Rectal smooth muscle tissue (tissue), 1 donor: Measurements from ENCODE around the gene NETO2.
"Not testable (repeated sequence)": the region's sequence is repeated elsewhere in the genome, so short reads cannot be mapped to it uniquely, and the experiment has no call there.

Experiments used
- H3K27ac ChIP-seq: one replicate; pipeline ENCODE4 v1.7.0; 2013; ENCODE audit warnings: low read depth, low read length, inconsistent platforms
- H3K27me3 ChIP-seq: one replicate; pipeline ENCODE4 v1.7.0; 2013; ENCODE audit warnings: low read length; ENCODE audit not compliant: control insufficient read depth, insufficient read depth
- H3K36me3 ChIP-seq: one replicate; pipeline ENCODE4 v1.7.0; 2013; ENCODE audit warnings: low read length; ENCODE audit not compliant: control insufficient read depth, insufficient read depth
- H3K4me1 ChIP-seq: one replicate; pipeline ENCODE4 v1.7.0; 2013; ENCODE audit warnings: low read length; ENCODE audit not compliant: control insufficient read depth, insufficient read depth
- H3K4me3 ChIP-seq: one replicate; pipeline ENCODE4 v1.7.0; 2013; ENCODE audit warnings: low read length
- H3K9ac ChIP-seq: one replicate; pipeline ENCODE4 v1.7.0; 2013; ENCODE audit warnings: low read length

The NETO2 gene

DNA sequence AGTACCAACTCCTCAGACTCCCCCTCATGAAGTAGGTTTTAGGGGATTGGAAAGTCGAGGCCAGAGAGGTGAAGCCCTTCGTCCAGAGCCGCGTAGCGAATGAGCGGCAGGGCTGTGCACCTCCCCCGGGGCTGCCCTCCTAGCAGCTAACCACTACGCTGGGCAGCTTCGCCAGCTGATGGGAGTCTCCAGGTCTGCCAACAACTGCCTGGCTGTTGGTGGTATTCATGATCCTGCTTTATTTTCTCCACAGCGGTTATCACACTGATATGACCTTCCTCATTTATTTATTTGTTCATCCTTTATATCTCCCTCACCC is 773 bp upstream of the NETO2 start:
- Histone ChIP-seq H3K27ac (no peak overlapping the region), H3K4me3 (peak overlapping the region; percentile 61), H3K36me3 (no peaks in the 10 kb centered on the region), H3K9ac (no peak overlapping the region), H3K27me3 (peaks cover 8% of the 10 kb centered on the region), H3K4me1 (peaks cover 6% of the 10 kb centered on the region)

DNA sequence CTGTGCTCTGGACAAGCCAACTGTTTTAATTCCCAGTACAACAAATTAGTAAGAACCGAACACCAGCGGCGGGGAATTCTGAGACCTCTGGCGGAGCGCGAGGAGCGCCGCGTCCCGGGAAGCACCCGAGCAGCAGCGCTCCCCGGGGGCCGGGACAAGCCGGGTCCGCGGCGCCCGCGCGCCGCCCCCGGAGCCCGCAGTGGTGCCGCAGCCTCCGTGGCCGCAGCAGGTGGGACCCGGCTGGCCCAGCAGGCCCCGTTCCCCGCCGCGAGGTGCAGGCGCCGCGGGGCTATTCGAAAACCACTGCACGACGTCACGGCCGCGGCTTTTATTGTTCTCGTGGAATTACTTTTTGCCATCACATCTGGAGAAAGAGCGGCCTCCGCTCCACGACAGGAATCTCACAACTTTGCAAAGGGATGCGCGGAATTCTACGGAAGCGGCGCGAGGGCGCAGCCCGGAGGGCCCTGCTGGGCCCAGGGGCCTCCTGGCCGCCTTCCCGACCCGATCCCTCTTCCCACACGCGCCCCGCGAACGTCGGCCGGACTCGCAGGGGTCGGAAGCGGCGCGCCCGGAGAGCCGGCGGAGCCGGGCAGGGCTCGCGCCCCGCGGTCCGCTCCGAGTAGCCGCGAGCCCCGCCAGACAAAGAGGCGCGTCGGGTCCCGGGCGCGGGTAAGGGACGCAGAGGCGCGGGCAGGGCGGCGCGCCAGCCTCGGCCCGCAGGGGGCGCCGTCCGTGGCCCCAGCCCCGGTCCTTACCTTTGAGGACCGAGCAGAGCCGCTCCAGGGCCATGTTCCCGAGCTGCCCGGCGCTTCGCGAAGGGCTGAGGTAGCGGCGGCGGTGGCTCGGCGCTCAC is 696 bp downstream of the NETO2 start:
- no peak overlapping the region for H3K9ac ChIP-seq
- H3K4me3 ChIP-seq = peak overlapping the region; percentile 60
- no peak overlapping the region for H3K27ac ChIP-seq
- H3K4me1 ChIP-seq = peaks cover 6% of the 10 kb centered on the region
- H3K36me3 ChIP-seq = no peaks in the 10 kb centered on the region
- H3K27me3 ChIP-seq = peaks cover 8% of the 10 kb centered on the region

DNA sequence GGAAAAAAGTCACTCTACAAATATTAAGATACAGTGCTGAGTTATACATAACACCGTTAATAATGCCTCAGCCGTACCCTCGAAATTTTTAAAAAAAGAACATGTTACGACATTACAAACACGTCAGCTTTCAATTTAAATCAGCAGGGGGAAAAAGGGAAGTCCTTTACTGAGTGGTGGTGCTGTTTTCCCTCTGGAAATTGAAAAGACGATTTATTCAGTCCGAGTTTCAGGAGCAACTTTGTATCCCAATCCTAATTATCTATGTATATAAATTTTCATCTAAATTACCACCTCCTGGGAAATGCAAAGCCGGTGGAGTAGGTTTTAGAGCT is 1.3 kb downstream of the NETO2 start:
- H3K9ac ChIP-seq = no peak overlapping the region
- H3K27ac ChIP-seq = no peak overlapping the region
- H3K36me3 ChIP-seq = no peaks in the 10 kb centered on the region
- H3K4me1 ChIP-seq = peaks cover 6% of the 10 kb centered on the region
- peaks cover 8% of the 10 kb centered on the region for H3K27me3 ChIP-seq
- peak overlapping the region; percentile 60 for H3K4me3 ChIP-seq

DNA sequence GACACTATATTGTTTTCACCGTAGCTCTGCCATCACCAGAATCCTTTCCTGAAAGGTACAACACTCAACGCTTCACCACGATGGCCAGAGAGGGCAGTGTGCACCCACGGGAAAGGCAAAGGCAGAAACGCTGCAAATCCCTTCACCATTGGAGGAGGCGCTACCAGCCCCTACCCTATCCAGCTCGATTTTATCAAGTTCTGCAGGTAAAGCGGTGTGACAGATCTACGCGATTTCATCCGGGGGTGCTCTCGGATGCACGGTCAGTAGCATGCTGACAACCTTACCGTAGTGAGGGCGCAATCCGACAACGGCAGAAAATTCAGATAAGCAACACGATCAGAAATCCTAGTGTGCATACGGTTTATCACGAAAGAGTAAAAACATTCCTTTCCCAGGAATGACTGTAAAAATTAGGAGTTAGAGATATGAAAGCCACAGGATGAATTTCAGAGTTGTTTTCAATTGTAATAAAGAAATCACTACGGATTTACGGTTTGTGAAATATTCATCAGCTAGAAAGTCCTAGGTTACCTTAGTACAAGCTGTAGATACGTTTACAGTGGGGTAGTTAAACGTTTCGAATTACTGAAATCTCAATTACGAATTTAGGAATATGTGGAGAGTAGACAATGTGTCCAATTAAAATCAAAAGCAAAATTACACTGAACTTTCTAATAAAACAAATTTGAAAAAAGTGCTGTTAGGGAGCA is 1.8 kb downstream of the NETO2 start:
- Histone ChIP-seq H3K4me3 (peak overlapping the region; percentile 60), H3K36me3 (no peaks in the 10 kb centered on the region), H3K27me3 (peaks cover 8% of the 10 kb centered on the region), H3K27ac (no peak overlapping the region), H3K4me1 (peaks cover 6% of the 10 kb centered on the region), H3K9ac (no peak overlapping the region)

DNA sequence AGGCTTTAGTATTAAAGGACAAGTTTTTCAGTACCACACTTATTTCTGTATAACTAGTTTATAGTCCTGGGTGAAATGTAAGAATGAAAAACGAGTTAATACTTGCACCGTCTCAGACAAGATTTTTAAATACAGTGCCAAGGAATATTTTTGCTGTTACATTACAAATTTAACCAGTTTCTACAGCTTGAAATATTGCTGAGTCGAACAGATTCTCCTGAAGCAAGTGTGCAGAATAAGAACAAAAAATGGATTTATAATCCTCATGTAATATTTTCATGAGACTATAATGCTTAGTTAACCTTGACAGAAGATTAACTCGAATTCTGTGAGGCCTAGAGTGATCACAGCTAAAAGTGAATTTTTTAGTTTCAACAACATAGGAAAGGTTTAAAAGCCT is 3.1 kb downstream of the NETO2 start:
- H3K9ac ChIP-seq = no peak overlapping the region
- H3K4me3 ChIP-seq = no peak overlapping the region
- no peak overlapping the region for H3K27ac ChIP-seq
- H3K36me3 ChIP-seq = no peaks in the 10 kb centered on the region
- H3K4me1 ChIP-seq = peaks cover 6% of the 10 kb centered on the region
- H3K27me3 ChIP-seq = peaks cover 8% of the 10 kb centered on the region

DNA sequence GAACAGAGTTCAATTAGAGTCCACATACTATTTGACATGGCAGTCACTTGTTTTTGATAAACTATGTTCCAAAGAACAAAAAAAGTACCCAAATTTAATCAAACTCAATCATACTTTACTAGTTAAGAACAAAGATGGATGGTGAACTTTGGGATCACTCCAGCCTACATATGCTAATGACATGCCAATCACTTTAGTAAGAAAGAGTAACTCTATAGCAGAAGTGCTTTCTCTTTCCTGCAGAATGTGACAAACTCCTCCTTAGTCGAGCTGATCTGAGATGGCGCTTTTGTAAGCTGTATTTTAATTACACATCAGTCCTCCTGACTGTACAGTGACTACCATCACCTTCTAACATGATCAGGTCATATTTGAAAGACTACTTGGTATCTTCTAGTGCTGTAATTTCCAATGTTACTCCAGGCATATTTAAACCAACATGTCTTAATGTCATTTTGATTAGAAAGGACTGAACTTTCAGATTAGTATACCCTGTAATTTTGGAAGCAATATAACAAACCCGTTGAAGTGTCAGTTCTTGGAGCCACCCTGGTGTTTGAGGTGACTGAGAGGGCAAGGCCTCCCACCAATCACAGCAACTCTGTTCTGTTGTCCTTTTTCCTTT is 4.1 kb downstream of the NETO2 start:
- Histone ChIP-seq H3K4me1 (peaks cover 6% of the 10 kb centered on the region), H3K36me3 (no peaks in the 10 kb centered on the region), H3K9ac (no peak overlapping the region), H3K27me3 (peaks cover 8% of the 10 kb centered on the region), H3K27ac (no peak overlapping the region), H3K4me3 (no peak overlapping the region)

DNA sequence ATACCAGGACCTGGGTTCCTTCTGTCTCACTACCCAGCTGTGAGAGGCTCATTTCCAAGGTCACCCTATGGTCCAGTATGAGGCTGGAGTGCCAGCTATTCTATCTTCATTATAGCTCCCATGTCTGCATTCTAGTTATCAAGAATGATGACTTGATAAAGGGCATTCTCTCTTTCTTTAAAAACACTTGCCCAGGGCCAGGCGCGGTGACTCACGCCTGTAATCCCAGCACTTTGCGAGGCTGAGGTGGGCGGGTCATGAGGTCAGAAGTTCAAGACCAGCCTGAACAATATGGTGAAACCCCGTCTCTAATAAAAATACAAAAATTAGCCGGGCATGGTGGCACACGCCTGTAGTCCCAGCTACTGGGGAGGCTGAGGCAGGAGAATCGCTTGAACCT is 5.8 kb downstream of the NETO2 start:
- H3K27me3 ChIP-seq, H3K36me3 ChIP-seq, H3K4me1 ChIP-seq, H3K4me3 ChIP-seq, H3K9ac ChIP-seq, H3K27ac ChIP-seq: not testable (repeated sequence)

DNA sequence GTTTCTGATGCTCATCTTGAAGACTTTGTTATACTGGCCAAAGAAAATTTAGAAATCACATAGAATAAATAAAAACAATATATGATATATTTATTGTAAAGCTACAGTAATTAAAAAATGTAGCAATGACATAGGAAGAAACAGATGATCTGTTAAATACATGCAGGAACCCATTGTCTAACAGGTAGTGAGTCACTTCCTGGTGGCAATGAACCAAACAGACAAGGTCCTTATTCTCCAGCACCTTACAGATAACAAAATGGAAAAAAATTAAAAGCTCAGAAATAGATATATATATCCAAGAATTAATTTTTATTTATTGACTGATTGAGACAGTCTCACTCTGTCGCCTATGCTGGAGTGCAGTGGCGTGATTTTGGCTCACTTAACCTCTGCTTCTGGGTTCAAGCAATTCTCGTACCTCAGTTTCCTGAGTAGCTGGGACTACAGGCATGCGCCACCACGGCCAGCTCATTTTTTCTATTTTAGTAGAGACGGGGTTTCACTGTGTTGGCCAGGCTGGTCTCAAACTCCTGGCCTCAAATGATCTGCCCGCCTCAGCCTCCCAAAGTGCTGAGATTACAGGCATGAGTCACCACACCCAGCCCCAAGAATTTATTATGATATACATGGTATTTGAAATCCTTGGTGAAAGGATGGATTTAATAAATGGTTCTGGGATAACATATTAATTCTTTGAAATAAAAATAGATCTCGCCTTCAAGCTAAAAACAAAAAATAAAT is 7.5 kb downstream of the NETO2 start:
- no peak overlapping the region for H3K4me3 ChIP-seq

DNA sequence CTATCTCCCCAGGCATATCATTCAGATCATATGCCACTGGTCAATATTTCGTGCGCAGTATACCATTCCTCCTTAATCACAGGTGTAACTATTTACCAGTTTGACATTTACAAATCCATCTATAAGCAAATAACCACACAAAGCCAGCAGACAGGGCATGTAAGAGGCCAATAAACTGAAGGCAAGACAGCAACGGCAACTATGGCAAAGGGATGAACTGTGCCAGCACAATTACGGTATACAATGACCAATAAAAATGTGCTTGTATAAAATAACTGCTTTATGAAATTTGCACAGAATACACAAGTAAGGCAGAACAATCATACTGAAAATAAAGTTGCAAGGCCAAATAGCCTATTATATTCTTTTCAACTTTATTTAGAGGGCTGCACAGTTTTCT is 9.2 kb downstream of the NETO2 start:
- H3K9ac ChIP-seq = no peak overlapping the region
- no peak overlapping the region for H3K27ac ChIP-seq
- H3K36me3 ChIP-seq = no peaks in the 10 kb centered on the region
- no peak overlapping the region for H3K4me3 ChIP-seq
- H3K4me1 ChIP-seq = no peaks in the 10 kb centered on the region
- H3K27me3 ChIP-seq = no peaks in the 10 kb centered on the region

More for the DNA sequence above, 7.5 kb downstream of the NETO2 start:
- no peaks in the 10 kb centered on the region for H3K27me3 ChIP-seq
- H3K4me1 ChIP-seq = no peaks in the 10 kb centered on the region
- H3K9ac ChIP-seq = no peak overlapping the region
- no peaks in the 10 kb centered on the region for H3K36me3 ChIP-seq
- no peak overlapping the region for H3K27ac ChIP-seq

DNA sequence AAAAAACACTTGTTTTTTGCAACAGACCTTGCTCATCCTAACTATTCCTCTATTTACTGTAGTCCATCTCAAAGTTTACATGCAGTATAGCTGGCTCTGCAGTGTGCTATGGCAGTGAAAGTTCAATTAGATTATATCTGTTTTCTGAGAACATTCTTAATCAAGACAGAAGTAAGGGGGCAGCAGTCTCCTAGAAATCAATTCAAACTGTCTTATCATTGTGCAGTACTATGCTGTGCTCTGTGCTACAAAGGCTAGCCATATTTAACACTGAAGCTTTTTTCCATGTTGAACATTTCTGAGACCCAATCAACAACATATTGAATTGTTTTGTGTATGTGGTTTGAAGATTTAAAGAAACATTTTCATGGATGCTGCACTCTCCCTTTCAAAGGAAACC is 11.4 kb downstream of the NETO2 start:
- no peaks in the 10 kb centered on the region for H3K36me3 ChIP-seq
- no peaks in the 10 kb centered on the region for H3K27me3 ChIP-seq
- H3K4me3 ChIP-seq = no peak overlapping the region
- H3K4me1 ChIP-seq = no peaks in the 10 kb centered on the region
- H3K9ac ChIP-seq = no peak overlapping the region
- no peak overlapping the region for H3K27ac ChIP-seq

DNA sequence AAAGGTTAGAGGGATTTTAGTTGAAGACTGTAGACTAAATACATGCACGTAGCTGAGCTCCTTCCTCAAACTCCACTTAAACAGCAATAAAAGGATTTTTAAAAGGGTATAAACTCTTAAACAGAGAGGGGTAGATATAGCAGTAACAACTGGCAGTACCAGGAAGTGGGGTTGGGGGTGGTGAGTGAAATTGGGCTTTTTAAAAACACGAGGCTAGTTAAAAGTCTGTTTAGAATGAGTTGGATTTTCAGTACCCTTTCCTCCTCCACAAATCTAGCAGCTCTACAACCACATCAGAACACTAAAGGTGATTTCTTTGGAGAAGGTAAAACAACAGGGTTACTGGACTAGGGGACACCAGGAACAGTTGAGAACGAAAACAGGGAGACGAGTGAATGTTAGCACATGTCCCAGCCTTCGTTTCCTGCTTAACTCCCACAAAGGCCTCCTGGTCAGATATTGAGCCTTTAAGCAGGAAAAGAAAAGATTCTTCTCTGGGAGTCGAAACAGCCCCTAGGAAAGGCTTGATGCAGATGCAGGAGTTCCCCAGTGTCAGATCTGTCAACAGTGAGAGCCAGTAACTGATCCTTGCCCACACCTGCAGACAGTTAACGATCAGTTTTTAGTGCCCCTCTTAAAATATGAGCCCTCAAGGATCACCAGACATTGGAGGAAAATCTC is 13.8 kb downstream of the NETO2 start:
- Histone ChIP-seq H3K4me1 (no peaks in the 10 kb centered on the region), H3K4me3 (no peak overlapping the region), H3K27me3 (no peaks in the 10 kb centered on the region), H3K27ac (no peak overlapping the region), H3K9ac (no peak overlapping the region), H3K36me3 (no peaks in the 10 kb centered on the region)

DNA sequence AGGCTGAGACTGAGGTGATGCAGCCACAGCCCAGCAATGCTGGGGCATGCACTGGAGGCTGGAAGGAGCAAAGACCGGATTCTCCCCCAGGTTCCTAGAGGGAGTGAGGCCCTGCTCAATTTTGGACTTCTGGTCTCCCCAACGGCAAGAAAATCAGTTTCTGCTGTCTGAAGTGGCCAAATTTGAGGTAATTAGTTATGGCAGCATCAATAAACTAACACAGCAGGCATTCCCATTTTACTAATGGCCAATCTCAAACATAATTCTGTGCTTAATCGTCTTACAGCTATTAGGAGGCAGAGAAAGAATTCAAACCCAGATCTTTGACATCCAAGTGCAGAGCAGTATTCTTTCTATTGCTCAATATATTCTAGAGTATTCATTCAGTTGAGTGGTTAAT is 16.2 kb downstream of the NETO2 start:
- no peaks in the 10 kb centered on the region for H3K36me3 ChIP-seq
- H3K4me1 ChIP-seq = no peaks in the 10 kb centered on the region

More for the DNA sequence above, 16.2 kb downstream of the NETO2 start:
- Histone ChIP-seq H3K9ac (no peak overlapping the region), H3K4me3 (no peak overlapping the region), H3K27ac (no peak overlapping the region), H3K27me3 (no peaks in the 10 kb centered on the region)
